VCaP (cell line): Measurements from ENCODE around the gene SIGMAR1.
A peak's percentile ranks its signal among the peaks of the same experiment; 100 is the strongest.

Source experiments
- H3K27ac ChIP-seq: fragments of 450-650 bp; 2 replicates; pipeline ENCODE4 v1.5.1; 2017
- TF ChIP-seq, protein P1 (sequence below): fragments of 450-650 bp; conservative IDR thresholded peaks from 2 replicates; pipeline ENCODE4 v1.5.1; 2017; ENCODE audit warnings: mild to moderate bottlenecking, moderate library complexity

Gene SIGMAR1

DNA sequence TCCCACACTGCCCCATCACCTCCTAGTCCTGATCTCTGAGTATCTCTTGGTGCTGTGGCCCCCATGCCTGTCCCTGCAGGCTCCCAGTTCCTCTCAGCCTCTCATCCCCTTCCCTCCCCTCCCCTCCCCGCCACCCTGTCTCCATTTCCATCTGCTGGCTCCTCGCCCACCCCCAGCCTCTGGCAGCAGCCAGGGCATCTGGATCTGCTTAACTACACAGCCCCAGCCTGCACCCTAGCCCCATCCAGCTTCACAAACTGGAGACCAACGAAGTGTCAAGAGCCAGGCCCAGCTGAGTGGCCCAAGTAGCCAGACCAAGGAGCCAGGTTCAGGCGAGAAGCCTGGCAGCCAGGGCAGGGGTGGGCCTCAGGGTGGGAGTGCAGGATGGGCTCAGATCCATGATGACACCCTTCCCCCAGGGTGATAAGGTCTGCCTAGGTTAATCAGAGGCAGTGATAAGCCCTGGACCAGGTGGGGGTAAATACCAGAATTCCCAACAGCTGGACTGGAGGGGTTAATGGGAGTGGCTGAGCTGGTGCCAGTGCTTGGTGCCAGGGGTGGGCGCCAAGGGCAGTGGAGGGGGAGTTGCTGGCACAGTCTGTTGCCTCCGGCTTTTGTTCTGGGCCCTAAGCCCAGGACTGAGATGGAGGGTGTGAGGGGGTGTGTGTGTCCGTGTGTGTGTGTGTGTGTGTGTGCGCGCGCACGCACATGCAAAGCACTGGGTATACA, 16.9 kb upstream of the SIGMAR1 start:
- TF ChIP-seq, protein P1, sequence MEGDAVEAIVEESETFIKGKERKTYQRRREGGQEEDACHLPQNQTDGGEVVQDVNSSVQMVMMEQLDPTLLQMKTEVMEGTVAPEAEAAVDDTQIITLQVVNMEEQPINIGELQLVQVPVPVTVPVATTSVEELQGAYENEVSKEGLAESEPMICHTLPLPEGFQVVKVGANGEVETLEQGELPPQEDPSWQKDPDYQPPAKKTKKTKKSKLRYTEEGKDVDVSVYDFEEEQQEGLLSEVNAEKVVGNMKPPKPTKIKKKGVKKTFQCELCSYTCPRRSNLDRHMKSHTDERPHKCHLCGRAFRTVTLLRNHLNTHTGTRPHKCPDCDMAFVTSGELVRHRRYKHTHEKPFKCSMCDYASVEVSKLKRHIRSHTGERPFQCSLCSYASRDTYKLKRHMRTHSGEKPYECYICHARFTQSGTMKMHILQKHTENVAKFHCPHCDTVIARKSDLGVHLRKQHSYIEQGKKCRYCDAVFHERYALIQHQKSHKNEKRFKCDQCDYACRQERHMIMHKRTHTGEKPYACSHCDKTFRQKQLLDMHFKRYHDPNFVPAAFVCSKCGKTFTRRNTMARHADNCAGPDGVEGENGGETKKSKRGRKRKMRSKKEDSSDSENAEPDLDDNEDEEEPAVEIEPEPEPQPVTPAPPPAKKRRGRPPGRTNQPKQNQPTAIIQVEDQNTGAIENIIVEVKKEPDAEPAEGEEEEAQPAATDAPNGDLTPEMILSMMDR = no peak

DNA sequence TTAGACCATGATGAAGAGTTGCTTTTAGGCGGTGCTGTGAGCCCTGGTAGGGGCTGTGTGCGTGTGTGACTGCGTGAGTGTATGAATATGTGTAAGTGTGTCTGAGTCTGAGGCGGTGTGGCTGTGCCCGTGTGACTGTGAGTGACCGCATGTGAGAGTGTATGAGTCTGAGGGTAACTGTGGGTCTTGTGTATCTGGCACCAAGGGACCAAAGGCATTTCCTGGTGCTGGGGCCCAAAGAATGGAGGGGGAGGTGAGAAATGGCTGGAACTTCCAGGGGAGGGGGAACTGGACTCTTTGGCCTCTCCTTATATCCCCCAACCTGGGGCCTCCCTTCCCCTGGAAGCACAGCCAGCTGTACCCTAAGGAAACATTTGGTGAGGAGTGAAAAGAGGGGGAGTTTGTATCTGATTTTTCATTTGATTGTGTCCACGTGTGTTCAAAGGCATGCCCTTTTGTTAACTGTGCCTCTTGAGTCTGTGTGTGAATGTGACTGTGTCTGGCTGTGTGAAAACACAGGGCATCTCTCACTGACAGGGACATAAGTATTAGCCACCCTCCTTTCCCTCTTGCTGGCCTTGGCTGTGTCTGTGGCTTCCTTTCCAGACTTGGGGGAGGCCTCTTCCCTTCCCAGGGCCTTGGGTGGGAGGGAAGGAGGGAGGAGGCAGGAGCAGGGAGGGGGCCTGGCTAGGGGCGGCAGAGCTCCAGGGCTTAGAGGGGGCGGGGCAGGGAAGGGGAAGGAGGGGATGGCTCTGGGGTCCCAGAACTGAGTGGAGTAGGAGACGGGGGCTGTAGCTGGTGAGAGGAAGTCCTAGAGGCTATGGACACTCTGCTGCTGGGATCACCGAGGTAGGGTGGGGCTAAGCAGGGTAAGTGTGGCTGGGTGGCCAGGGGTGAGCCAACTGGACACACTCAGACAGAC, 15.8 kb upstream of the SIGMAR1 start:
- H3K27ac ChIP-seq = peak overlapping the region; percentile 76; the same call in 1 of the 2 replicates
- TF ChIP-seq, protein P1 = no peak

More for the DNA sequence above, 16.9 kb upstream of the SIGMAR1 start:
- H3K27ac ChIP-seq = no peak overlapping the region

DNA sequence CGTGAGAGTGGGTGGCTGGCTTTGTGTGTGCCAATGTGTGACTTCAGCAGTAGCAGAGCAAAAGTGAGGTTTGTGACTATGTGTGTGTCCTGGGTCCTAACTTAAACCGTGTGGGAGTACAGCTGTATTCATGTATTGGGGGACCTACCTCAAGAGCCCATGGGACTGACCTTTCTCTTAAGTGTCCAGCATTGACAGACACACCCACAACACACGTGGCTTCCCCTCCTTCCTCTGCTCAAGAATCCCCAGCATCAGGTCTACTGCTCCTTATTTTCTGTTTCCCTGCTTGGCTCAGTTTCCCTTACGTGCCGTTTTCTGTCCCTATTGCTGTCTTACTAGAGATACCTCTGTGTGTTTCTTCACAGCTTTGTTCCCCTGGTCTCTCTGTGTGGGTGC, 15.0 kb upstream of the SIGMAR1 start:
- peak overlapping the region; percentile 76 for H3K27ac ChIP-seq
- TF ChIP-seq, protein P1 = no peak

DNA sequence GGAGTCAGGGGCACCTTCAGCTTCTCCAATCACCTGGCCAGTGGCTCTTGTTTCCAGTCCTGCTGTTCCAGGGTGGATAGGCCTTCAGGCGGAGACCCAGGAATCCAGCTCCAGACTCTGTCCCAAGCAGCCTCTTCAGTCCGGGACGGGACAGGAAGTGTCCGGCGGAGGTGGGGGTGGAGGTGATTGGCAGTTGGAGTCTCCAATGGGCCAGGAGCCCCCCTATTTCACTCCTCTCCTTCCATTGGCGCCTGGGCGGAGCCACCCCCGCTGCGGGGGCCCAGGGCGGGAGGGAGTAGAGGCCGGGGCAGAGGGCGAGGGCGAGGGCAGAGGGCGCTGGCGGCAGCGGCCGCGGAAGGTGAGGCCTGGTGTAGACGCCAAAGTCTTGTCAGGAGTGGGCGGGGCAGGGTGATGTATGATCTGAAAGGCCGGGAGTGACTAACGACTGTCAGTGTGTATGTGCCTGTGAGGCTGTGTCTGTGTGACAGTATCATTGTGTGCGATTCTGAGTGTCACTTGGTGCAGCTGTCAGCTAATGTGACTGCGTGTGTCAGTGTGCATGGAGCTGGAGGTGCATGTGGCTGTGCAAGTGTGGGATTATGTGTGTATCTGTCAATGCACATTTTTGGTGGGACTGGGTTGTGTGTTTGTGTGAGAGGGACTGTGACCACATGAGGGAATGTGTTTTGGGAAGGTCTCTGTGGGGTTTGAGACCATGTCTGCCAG, 14.5 kb upstream of the SIGMAR1 start, which contains the start of gene IL11RA:
IL11RA (plus strand) TSS at position 310 of the 726 bp plus-strand sequence. CDS start 3,033 bp downstream, outside the sequence.
- peak within 1 kb of the TSS; percentile 76 for H3K27ac ChIP-seq
- TF ChIP-seq, protein P1 = no peak

DNA sequence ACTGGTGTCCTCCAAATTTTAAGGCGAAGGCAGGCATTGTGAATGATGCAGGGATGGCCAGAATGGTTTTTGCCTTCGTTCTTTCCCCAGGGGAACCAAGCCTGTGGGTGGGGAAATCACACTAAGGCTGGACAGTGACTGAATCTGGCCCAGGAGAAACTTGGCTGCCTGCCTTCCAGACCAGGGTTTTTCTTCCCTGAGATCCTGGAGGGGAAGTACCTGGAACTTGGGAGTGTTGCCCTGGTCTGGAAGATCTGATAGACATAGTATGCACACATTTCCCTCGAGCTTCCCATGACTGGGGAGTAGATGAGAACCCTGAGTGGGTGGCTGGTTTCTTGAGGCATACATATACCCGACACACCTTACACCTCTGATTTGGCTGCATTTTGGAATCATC, 13.7 kb upstream of the SIGMAR1 start:
- TF ChIP-seq, protein P1 = no peak
- H3K27ac ChIP-seq = peak overlapping the region; percentile 76

DNA sequence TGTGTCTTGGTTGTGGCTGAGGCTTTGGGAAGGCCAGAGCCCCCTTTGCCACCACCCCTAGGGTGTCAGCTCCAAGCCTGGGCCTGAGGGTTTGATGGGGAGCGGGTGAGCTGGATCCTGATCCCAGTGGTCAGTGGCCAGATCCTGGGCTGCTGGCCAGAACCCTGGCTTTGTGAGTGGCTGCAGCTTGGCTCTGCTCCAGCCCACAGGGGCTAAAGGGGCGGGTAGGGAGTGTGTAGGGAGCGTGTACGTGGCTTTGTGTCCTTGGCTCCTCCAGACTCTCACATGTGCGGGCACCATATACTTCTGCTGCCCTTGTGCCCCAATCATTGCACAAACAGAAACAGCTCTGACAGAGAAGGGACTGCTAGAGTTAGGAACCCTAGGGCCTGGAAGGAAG, 13.2 kb upstream of the SIGMAR1 start:
- peak overlapping the region; percentile 76 for H3K27ac ChIP-seq
- TF ChIP-seq, protein P1 = no peak
